ENCODE data around the gene FMC1.
"Not testable (repeated sequence)": the region's sequence is repeated elsewhere in the genome, so short reads cannot be mapped to it uniquely, and the experiment has no call there.

FMC1 gene

GRCh38 chr7:139341058-139341775 lies at the start of gene FMC1:
FMC1 (plus strand) TSS chr7:139341337; CDS start chr7:139341385, 48 bp downstream.
- peak; percentile 55 for DNase-seq (ENCODE audit: low spot score)

- DNase-seq (ENCODE audit: low spot score) = no peak
Measured at GRCh38 chr7:139292821-139293220, 48.3 kb upstream of the FMC1 start.

GRCh38 chr7:139293534-139293933 lies 47.6 kb upstream of the FMC1 start:
- no peak for DNase-seq (ENCODE audit: low spot score)

GRCh38 chr7:139294241-139294640 lies 46.9 kb upstream of the FMC1 start:
- no peak for DNase-seq (ENCODE audit: low spot score)

- peak; percentile 15 for DNase-seq (ENCODE audit: low spot score)
Measured at GRCh38 chr7:139294951-139295575, 46.1 kb upstream of the FMC1 start.

- no peak for DNase-seq (ENCODE audit: low spot score)
Measured at GRCh38 chr7:139297795-139298194, 43.3 kb upstream of the FMC1 start.

- no peak for DNase-seq (ENCODE audit: low spot score)
Measured at GRCh38 chr7:139299296-139299695, 41.8 kb upstream of the FMC1 start.

- no peak for DNase-seq (ENCODE audit: low spot score)
Measured at GRCh38 chr7:139300390-139300789, 40.7 kb upstream of the FMC1 start.

GRCh38 chr7:139304517-139304916 lies 36.6 kb upstream of the FMC1 start:
- no peak for DNase-seq (ENCODE audit: low spot score)

GRCh38 chr7:139317939-139318505 lies 23.1 kb upstream of the FMC1 start:
- no peak for DNase-seq (ENCODE audit: low spot score)

GRCh38 chr7:139321071-139321745 lies 19.9 kb upstream of the FMC1 start:
- DNase-seq (ENCODE audit: low spot score) = peak; percentile 36

- DNase-seq (ENCODE audit: low spot score) = not testable (repeated sequence)
Measured at GRCh38 chr7:139324709-139325108, 16.4 kb upstream of the FMC1 start.

GRCh38 chr7:139328375-139328774 lies 12.8 kb upstream of the FMC1 start:
- no peak for DNase-seq (ENCODE audit: low spot score)

- no peak for DNase-seq (ENCODE audit: low spot score)
Measured at GRCh38 chr7:139329119-139329518, 12.0 kb upstream of the FMC1 start.

- no peak for DNase-seq (ENCODE audit: low spot score)
Measured at GRCh38 chr7:139330333-139331030, 10.7 kb upstream of the FMC1 start.

GRCh38 chr7:139332697-139333359 lies 8.3 kb upstream of the FMC1 start:
- no peak for DNase-seq (ENCODE audit: low spot score)

- not testable (repeated sequence) for DNase-seq (ENCODE audit: low spot score)
Measured at GRCh38 chr7:139333443-139333842, 7.7 kb upstream of the FMC1 start.

GRCh38 chr7:139334399-139335150 lies 6.6 kb upstream of the FMC1 start:
- no peak for DNase-seq (ENCODE audit: low spot score)

- DNase-seq (ENCODE audit: low spot score) = no peak
Measured at GRCh38 chr7:139339025-139339424, 2.1 kb upstream of the FMC1 start.

GRCh38 chr7:139339698-139340036 lies 1.5 kb upstream of the FMC1 start:
- DNase-seq (ENCODE audit: low spot score) = no peak
